HCT116 (cell line): ENCODE measurements around the gene COG2. TPM values are rescaled to one million over a fixed set of nuclear protein-coding genes. Genes with fewer than 3 reads are reported as not detected.

Source experiments
- ATAC-seq: fragments of 200-7000 bp; cut with Tn5 transposase; 2 replicates; pipeline ENCODE4 v1.9.1; 2020; ENCODE audit warnings: mild to moderate bottlenecking, moderate library complexity
- BruUV-seq: library from RNA; stranded (reverse); fragments of 400-500 nt; replicated peaks from 2 replicates; lab custom pipeline; 2021; lab: Mats Ljungman, UMichigan
- CTCF ChIA-PET: fragments of 300-600 bp; sonication (Branson Sonifier 250); formaldehyde crosslinking; loops from one replicate; lab custom pipeline; 2021; ENCODE audit warnings: antibody characterized with exemption; lab: Charles Lee
- POLR2A ChIA-PET: fragments of 300-600, 350-600 bp; sonication (Branson Sonifier 250); formaldehyde crosslinking; loops from one replicate; lab custom pipeline; 2021; ENCODE audit warnings: antibody characterized with exemption; lab: Charles Lee
- RAD21 ChIA-PET, 2 experiments: fragments of 300-600 bp; sonication (Branson Sonifier 250); formaldehyde crosslinking; loops; one replicate each; lab custom pipeline; 2023; ENCODE audit warnings: low total read pairs in 2 of 2; ENCODE audit not compliant: uncharacterized antibody in 2 of 2, unreplicated experiment in 2 of 2, low non-redundant PET in 1 of 2; lab: Charles Lee
- DNase-seq: peaks from one replicate; pipeline ENCODE4 v3.0.0-alpha.2; 2010; ENCODE audit warnings: low read depth, low spot score
- H2AFZ ChIP-seq: fragments of 200-600 bp; shearing (Covaris generic), sonication (generic); 2 replicates; pipeline ENCODE4 v1.6.1; 2017; ENCODE audit warnings: low read depth, mixed run types, mixed read lengths, antibody characterized with exemption, low read length; ENCODE audit not compliant: poor library complexity, severe bottlenecking
- H3K27ac ChIP-seq: 2 replicates; pipeline ENCODE4 v1.5.1; 2012; ENCODE audit warnings: low read depth, low read length
- H3K27me3 ChIP-seq: fragments of 200-600 bp; sonication (generic); 2 replicates; pipeline ENCODE4 v1.6.1; 2016; ENCODE audit warnings: mixed run types, low read length, mixed read lengths; ENCODE audit not compliant: insufficient read depth
- H3K36me3 ChIP-seq, 2 experiments: fragments of 200-500 bp in 1 of 2; fragments of 200-600 bp in 1 of 2; sonication (Bioruptor generic) in 1 of 2; sonication (generic) in 1 of 2; 2 replicates each; pipeline versions ENCODE4 v1.5.1 to v1.6.1; 2014 to 2016; ENCODE audit warnings: low read length in 2 of 2, inconsistent platforms in 1 of 2, mixed read lengths in 1 of 2, mixed run types in 1 of 2; ENCODE audit not compliant: insufficient read depth in 2 of 2, control insufficient read depth in 1 of 2
- H3K4me1 ChIP-seq, 2 experiments: fragments of 200-600 bp in 1 of 2; sonication (generic) in 1 of 2; 2 replicates each; pipeline versions ENCODE4 v1.5.1 to v1.6.1; 2012 to 2017; ENCODE audit warnings: low read length in 2 of 2, inconsistent platforms in 1 of 2, mild to moderate bottlenecking in 1 of 2, mixed read lengths in 1 of 2, mixed run types in 1 of 2, moderate library complexity in 1 of 2; ENCODE audit not compliant: insufficient read depth in 2 of 2, control insufficient read depth in 1 of 2
- H3K4me2 ChIP-seq: fragments of 200-600 bp; sonication (generic); 2 replicates; pipeline ENCODE4 v1.6.1; 2017; ENCODE audit warnings: mixed run types, low read length, mixed read lengths
- H3K4me3 ChIP-seq, 2 experiments: fragments of 200-600 bp in 1 of 2; sonication (generic) in 1 of 2; replicated peaks in 1 of 2; 2 replicates each; pipeline ENCODE4 v1.5.1; 2011 to 2016; ENCODE audit warnings: low read length in 2 of 2, control low read depth in 1 of 2, low read depth in 1 of 2, mild to moderate bottlenecking in 1 of 2, mixed read lengths in 1 of 2, mixed run types in 1 of 2
- H3K79me2 ChIP-seq: fragments of 200-600 bp; sonication (generic); 2 replicates; pipeline ENCODE4 v1.6.1; 2017; ENCODE audit warnings: mild to moderate bottlenecking, mixed run types, low read length, moderate library complexity, mixed read lengths; ENCODE audit not compliant: insufficient read depth
- H3K9ac ChIP-seq: fragments of 200-600 bp; sonication (generic); 2 replicates; pipeline ENCODE4 v1.6.1; 2016; ENCODE audit warnings: low read length, mixed read lengths
- H3K9me2 ChIP-seq: fragments of 200-600 bp; sonication (generic), shearing (Covaris generic); 2 replicates; pipeline ENCODE4 v1.6.1; 2017; ENCODE audit warnings: mixed run types, mild to moderate bottlenecking, moderate library complexity; ENCODE audit not compliant: insufficient read depth
- H3K9me3 ChIP-seq, 2 experiments: fragments of 200-500 bp in 1 of 2; fragments of 200-600 bp in 1 of 2; sonication (Bioruptor generic) in 1 of 2; sonication (generic) in 1 of 2; 2 replicates each; pipeline ENCODE4 v1.6.1; 2014 to 2017; ENCODE audit warnings: low read length in 2 of 2, mixed read lengths in 2 of 2, inconsistent platforms in 1 of 2, low read depth in 1 of 2, mild to moderate bottlenecking in 1 of 2, mixed run types in 1 of 2, moderate library complexity in 1 of 2; ENCODE audit not compliant: control insufficient read depth in 1 of 2, insufficient read depth in 1 of 2
- H4K20me1 ChIP-seq: fragments of 200-600 bp; sonication (generic), shearing (Covaris generic); 2 replicates; pipeline ENCODE4 v1.6.1; 2017; ENCODE audit warnings: mixed run types, mild to moderate bottlenecking, moderate library complexity; ENCODE audit not compliant: insufficient read depth
- CBX3 ChIP-seq: IDR thresholded peaks from 2 replicates; pipeline ENCODE4 v1.6.1; 2012; ENCODE audit warnings: low read depth
- CEBPB ChIP-seq: IDR thresholded peaks from 2 replicates; pipeline ENCODE4 v1.6.1; 2012; ENCODE audit warnings: low read depth
- EGR1 ChIP-seq: IDR thresholded peaks from 2 replicates; pipeline ENCODE4 v1.6.1; 2012; ENCODE audit warnings: low read depth
- ELF1 ChIP-seq: IDR thresholded peaks from 2 replicates; pipeline ENCODE4 v1.6.1; 2012; ENCODE audit warnings: low read depth, borderline replicate concordance
- EZH2 ChIP-seq: fragments of 200-600 bp; sonication (generic); IDR thresholded peaks from 2 replicates; pipeline ENCODE4 v1.6.1; 2017; ENCODE audit warnings: antibody characterized with exemption, mixed run types
- EZH2phosphoT487 ChIP-seq: fragments of 200-600 bp; IDR thresholded peaks from 2 replicates; pipeline ENCODE4 v1.6.1; 2018; ENCODE audit warnings: antibody characterized with exemption, borderline replicate concordance
- FOSL1 ChIP-seq: IDR thresholded peaks from 2 replicates; pipeline ENCODE4 v1.6.1; 2012; ENCODE audit warnings: low read depth
- JUND ChIP-seq: IDR thresholded peaks from 2 replicates; pipeline ENCODE4 v1.6.1; 2012
- MAX ChIP-seq: IDR thresholded peaks from 2 replicates; pipeline ENCODE4 v1.6.1; 2012
- POLR2A ChIP-seq: IDR thresholded peaks from 2 replicates; pipeline ENCODE4 v1.7.0; 2011; ENCODE audit warnings: borderline replicate concordance; ENCODE audit not compliant: insufficient read depth, insufficient read length; ENCODE audit errors: extremely low read depth
- RAD21 ChIP-seq: IDR thresholded peaks from 2 replicates; pipeline ENCODE4 v1.6.1; 2012; ENCODE audit warnings: low read depth, mild to moderate bottlenecking
- SRF ChIP-seq: IDR thresholded peaks from 2 replicates; pipeline ENCODE4 v1.6.1; 2012; ENCODE audit warnings: low read depth
- YY1 ChIP-seq: IDR thresholded peaks from 2 replicates; pipeline ENCODE4 v1.6.1; 2011; ENCODE audit warnings: low read length, low read depth, moderate library complexity, mild to moderate bottlenecking; ENCODE audit not compliant: insufficient replicate concordance; ENCODE audit errors: extremely low read depth
- ZBTB33 ChIP-seq: IDR thresholded peaks from 2 replicates; pipeline ENCODE4 v1.6.1; 2011; ENCODE audit warnings: mild to moderate bottlenecking, low read length, moderate library complexity; ENCODE audit not compliant: insufficient replicate concordance; ENCODE audit errors: extremely low read depth
- intact Hi-C: fragments of 100-400 bp; cut with micrococcal nuclease; formaldehyde crosslinking; loops from 2 replicates; pipeline ENCODE4 v1.10.0; 2022
- total RNA-seq: library from RNA; stranded (reverse); gene quantifications from one replicate; pipeline ENCODE4 v1.2.1, GENCODE V29; 2021; ENCODE audit not compliant: unreplicated experiment

Gene COG2
- total RNA-seq, 1 experiment from 2014 or later: 28.6 TPM

DNA sequence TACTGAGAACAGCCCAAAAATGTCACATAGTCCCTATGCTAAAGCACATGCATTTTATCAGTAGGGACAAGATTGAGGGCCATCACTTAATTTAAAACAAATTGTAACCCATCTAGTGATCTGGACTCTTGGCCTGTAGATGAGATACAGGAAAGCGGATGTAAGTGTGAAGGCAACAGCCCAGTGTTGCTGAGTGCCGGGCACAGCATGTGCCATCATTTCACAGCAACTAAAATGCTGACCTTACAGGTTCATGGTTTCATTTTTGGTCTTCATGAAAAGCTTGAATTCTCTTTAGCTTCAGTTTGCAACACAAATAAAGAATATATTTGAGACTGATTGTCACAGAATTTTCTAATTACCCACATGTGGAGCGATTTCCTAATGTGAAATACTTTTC lies 5.8 kb downstream of the COG2 start:
- intact Hi-C loops: no loop called here
- RAD21 ChIA-PET: no interaction called here
- ATAC-seq (no peak), DNase-seq (no peak)
- no peak overlapping the region for H3K9ac ChIP-seq
- H4K20me1 ChIP-seq: 0 out of 2 replicates have a peak, but pooled peaks cover 4% of the 10 kb centered on the region
- H2AFZ ChIP-seq: no peak overlapping the region
- no peak overlapping the region for H3K4me3 ChIP-seq
- TF ChIP-seq CBX3 (no peak), SRF (no peak), EZH2 (no peak), FOSL1 (no peak), ELF1 (no peak), ZBTB33 (no peak), EZH2phosphoT487 (no peak), JUND (no peak), YY1 (no peak), CEBPB (no peak), MAX (no peak), RAD21 (no peak), POLR2A (no peak), EGR1 (no peak)
- no peaks in the 10 kb centered on the region for H3K9me3 ChIP-seq
- H3K4me1 ChIP-seq: peaks cover 10 to 11% of the 10 kb centered on the region in 2 experiments; a peak in 2 of 4 replicates
- CTCF ChIA-PET: no interaction called here
- H3K9me2 ChIP-seq: no peaks in the 10 kb centered on the region
- BruUV-seq: no TSS peak
- H3K27ac ChIP-seq: no peak overlapping the region
- no peak overlapping the region for H3K4me2 ChIP-seq
- H3K79me2 ChIP-seq: peaks cover 93% of the 10 kb centered on the region
- POLR2A ChIA-PET: no interaction called here
- no peaks in the 10 kb centered on the region for H3K36me3 ChIP-seq
- no peaks in the 10 kb centered on the region for H3K27me3 ChIP-seq
